ENCODE measurements around the gene ACE2.
"Not testable (repeated sequence)": the region's sequence is repeated elsewhere in the genome, so short reads cannot be mapped to it uniquely, and the experiment has no call there.

The ACE2 gene

DNA sequence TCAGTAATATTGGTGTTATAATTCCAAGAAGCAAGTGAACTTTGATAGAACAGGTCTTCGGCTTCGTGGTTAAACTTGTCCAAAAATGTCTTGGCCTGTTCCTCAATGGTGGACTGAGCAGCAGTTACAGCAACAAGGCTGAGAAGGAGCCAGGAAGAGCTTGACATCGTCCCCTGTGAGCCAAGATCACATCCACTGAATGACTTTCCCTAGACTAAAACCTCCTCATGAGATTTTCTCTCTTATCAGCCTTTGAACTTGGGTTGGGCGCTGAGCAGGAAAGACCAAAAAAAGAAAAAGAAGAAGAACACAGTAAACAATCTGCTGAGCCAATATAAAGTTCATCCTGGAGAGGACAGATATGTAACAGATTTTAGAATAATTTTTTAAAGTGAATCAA, at the start of gene ACE2:
Gene ACE2, minus strand, starts transcription at position 216 of the 400 bp plus-strand sequence. Its CDS starts 49 bp downstream, at position 167.
- H3K4me3 ChIP-seq (ENCODE audit: low read depth, low read length), result no peak within 1 kb of the TSS
- no peaks in the 10 kb centered on the region for H3K4me1 ChIP-seq (ENCODE audit: control insufficient read depth, insufficient read depth, low read length)
- no peaks in the 10 kb centered on the region for H3K9me3 ChIP-seq (ENCODE audit: control insufficient read depth, insufficient read depth, low read length)
- H3K36me3 ChIP-seq (ENCODE audit: control insufficient read depth, insufficient read depth, low read length), result no peaks in the 10 kb centered on the region
- H3K9ac ChIP-seq (ENCODE audit: low read depth, low read length), result no peak within 1 kb of the TSS
- H3K27me3 ChIP-seq (ENCODE audit: control insufficient read depth, insufficient read depth, low read length), result no peaks in the 10 kb centered on the region

GRCh38 chrX:15647510-15647909, 46.8 kb upstream of the ACE2 start:
- not testable (repeated sequence) for H3K36me3 ChIP-seq (ENCODE audit: control insufficient read depth, insufficient read depth, low read length); H3K4me1 ChIP-seq (ENCODE audit: control insufficient read depth, insufficient read depth, low read length); H3K4me3 ChIP-seq (ENCODE audit: low read depth, low read length); H3K9me3 ChIP-seq (ENCODE audit: control insufficient read depth, insufficient read depth, low read length); H3K27me3 ChIP-seq (ENCODE audit: control insufficient read depth, insufficient read depth, low read length); H3K9ac ChIP-seq (ENCODE audit: low read depth, low read length)

- peaks cover 3% of the 10 kb centered on the region for H3K4me1 ChIP-seq (ENCODE audit: control insufficient read depth, insufficient read depth, low read length)
- H3K9ac ChIP-seq (ENCODE audit: low read depth, low read length), result no peak overlapping the region
- no peaks in the 10 kb centered on the region for H3K36me3 ChIP-seq (ENCODE audit: control insufficient read depth, insufficient read depth, low read length)
- no peaks in the 10 kb centered on the region for H3K27me3 ChIP-seq (ENCODE audit: control insufficient read depth, insufficient read depth, low read length)
- no peaks in the 10 kb centered on the region for H3K9me3 ChIP-seq (ENCODE audit: control insufficient read depth, insufficient read depth, low read length)
- H3K4me3 ChIP-seq (ENCODE audit: low read depth, low read length), result no peak overlapping the region
Measured at GRCh38 chrX:15646543-15646942, 45.8 kb upstream of the ACE2 start.

DNA sequence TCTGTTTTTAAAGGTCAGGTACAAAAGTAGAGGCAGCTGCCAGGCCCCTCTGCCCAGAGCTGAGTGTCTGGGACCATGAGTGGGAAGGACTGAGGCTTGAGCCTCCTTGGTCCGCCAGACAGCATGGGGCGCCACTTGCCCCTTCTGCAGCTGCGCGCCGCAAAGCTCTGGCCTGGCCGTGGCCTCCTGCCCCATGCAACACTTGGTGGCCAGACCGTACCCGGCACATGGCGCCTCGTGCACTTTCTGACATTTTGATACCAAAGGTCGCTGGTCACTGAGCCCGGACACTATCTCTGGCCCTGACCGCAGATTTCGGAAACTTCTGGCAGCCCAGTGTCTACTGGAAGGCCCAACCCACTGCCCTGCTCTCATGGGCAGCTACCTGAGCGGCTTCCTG, 45.3 kb upstream of the ACE2 start:
- Histone ChIP-seq H3K9ac (ENCODE audit: low read depth, low read length) (no peak overlapping the region), H3K27me3 (ENCODE audit: control insufficient read depth, insufficient read depth, low read length) (no peaks in the 10 kb centered on the region), H3K9me3 (ENCODE audit: control insufficient read depth, insufficient read depth, low read length) (no peaks in the 10 kb centered on the region), H3K4me1 (ENCODE audit: control insufficient read depth, insufficient read depth, low read length) (peaks cover 3% of the 10 kb centered on the region), H3K36me3 (ENCODE audit: control insufficient read depth, insufficient read depth, low read length) (no peaks in the 10 kb centered on the region), H3K4me3 (ENCODE audit: low read depth, low read length) (no peak overlapping the region)

DNA sequence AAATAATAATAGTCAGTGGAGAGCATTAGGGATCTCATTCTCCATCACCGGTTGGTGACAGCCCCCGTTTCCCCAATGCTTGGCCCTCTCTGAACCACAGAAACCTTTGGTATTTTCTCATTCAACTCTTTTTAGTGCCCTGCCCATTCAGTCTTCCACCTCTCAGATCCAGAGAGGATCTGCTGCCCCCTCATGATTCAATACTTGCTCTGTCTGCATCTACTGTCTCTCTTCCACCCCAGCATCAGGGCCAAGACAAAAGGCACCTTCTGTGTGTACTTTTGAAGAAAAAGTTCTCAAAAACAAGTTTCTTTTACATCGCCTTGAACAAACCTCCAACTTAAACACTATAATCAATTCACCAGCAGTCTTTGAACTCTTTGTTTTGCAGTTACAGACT, 44.5 kb upstream of the ACE2 start:
- H3K27me3 ChIP-seq (ENCODE audit: control insufficient read depth, insufficient read depth, low read length), result no peaks in the 10 kb centered on the region
- H3K9ac ChIP-seq (ENCODE audit: low read depth, low read length), result no peak overlapping the region
- H3K4me3 ChIP-seq (ENCODE audit: low read depth, low read length), result no peak overlapping the region
- H3K9me3 ChIP-seq (ENCODE audit: control insufficient read depth, insufficient read depth, low read length), result no peaks in the 10 kb centered on the region
- peaks cover 3% of the 10 kb centered on the region for H3K4me1 ChIP-seq (ENCODE audit: control insufficient read depth, insufficient read depth, low read length)
- no peaks in the 10 kb centered on the region for H3K36me3 ChIP-seq (ENCODE audit: control insufficient read depth, insufficient read depth, low read length)

DNA sequence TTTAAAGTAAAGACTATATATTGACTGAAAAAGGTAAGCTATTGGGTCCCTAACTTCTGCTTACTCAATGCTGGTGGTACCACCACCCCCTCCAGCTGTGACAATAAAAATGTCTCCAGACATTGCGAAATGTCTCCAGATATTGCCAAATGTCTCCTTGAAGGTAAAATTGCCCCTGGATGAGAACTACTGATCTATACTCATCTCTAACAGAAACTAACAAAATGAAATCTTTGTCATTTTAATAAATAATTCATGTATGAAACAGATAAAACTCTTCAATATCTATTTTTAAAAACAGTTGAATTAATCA, 43.8 kb upstream of the ACE2 start:
- Histone ChIP-seq H3K9me3 (ENCODE audit: control insufficient read depth, insufficient read depth, low read length) (no peaks in the 10 kb centered on the region), H3K27me3 (ENCODE audit: control insufficient read depth, insufficient read depth, low read length) (no peaks in the 10 kb centered on the region), H3K9ac (ENCODE audit: low read depth, low read length) (no peak overlapping the region), H3K36me3 (ENCODE audit: control insufficient read depth, insufficient read depth, low read length) (no peaks in the 10 kb centered on the region), H3K4me1 (ENCODE audit: control insufficient read depth, insufficient read depth, low read length) (peaks cover 3% of the 10 kb centered on the region), H3K4me3 (ENCODE audit: low read depth, low read length) (no peak overlapping the region)

- Histone ChIP-seq H3K27me3 (ENCODE audit: control insufficient read depth, insufficient read depth, low read length) (no peaks in the 10 kb centered on the region), H3K9me3 (ENCODE audit: control insufficient read depth, insufficient read depth, low read length) (no peaks in the 10 kb centered on the region), H3K4me3 (ENCODE audit: low read depth, low read length) (no peak overlapping the region), H3K4me1 (ENCODE audit: control insufficient read depth, insufficient read depth, low read length) (peaks cover 3% of the 10 kb centered on the region), H3K9ac (ENCODE audit: low read depth, low read length) (no peak overlapping the region), H3K36me3 (ENCODE audit: control insufficient read depth, insufficient read depth, low read length) (no peaks in the 10 kb centered on the region)
Measured at GRCh38 chrX:15643786-15644559, 43.2 kb upstream of the ACE2 start.

DNA sequence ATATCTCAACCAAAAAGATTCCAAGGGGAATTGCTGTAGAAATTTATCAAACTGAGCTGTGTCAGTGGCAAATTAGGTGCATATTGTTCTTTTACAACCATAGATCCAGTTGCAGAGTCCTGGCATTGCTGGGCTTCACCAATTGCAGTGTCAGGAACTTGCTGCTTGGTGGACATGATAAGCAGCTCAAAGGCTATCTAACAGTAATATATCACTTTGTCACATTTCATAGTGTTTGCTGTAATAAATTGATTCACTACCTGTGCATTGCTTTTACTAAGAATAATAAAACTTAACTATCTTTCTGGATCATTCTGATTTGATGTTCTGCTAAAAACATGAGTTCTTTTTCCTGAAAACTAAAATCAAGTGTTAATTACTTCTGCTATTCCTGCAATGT, 30.9 kb upstream of the ACE2 start:
- H3K27me3 ChIP-seq (ENCODE audit: control insufficient read depth, insufficient read depth, low read length), result no peaks in the 10 kb centered on the region
- H3K36me3 ChIP-seq (ENCODE audit: control insufficient read depth, insufficient read depth, low read length), result no peaks in the 10 kb centered on the region
- H3K9ac ChIP-seq (ENCODE audit: low read depth, low read length), result no peak overlapping the region
- no peaks in the 10 kb centered on the region for H3K9me3 ChIP-seq (ENCODE audit: control insufficient read depth, insufficient read depth, low read length)
- no peaks in the 10 kb centered on the region for H3K4me1 ChIP-seq (ENCODE audit: control insufficient read depth, insufficient read depth, low read length)
- H3K4me3 ChIP-seq (ENCODE audit: low read depth, low read length), result no peak overlapping the region

DNA sequence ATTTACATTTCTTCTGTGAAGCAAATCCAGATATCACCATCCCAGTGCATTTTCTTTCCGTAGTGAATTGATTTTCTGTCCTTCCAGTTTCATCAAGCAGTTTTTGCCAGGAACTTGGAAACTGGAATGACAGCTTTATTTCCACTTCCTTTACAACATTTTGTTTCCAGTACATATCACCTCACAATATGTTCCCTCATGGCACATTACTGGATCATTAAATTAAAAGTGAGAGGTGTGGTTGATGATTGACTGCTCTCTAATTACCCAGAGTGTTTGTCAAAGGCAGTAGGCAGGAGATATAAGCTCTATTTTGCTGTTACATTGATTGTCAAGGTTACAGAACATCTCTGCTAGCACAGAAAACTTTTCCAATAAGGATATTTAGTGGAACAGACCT, 22.3 kb upstream of the ACE2 start:
- no peak overlapping the region for H3K4me3 ChIP-seq (ENCODE audit: low read depth, low read length)
- H3K27me3 ChIP-seq (ENCODE audit: control insufficient read depth, insufficient read depth, low read length), result no peaks in the 10 kb centered on the region
- H3K4me1 ChIP-seq (ENCODE audit: control insufficient read depth, insufficient read depth, low read length), result no peaks in the 10 kb centered on the region
- H3K9me3 ChIP-seq (ENCODE audit: control insufficient read depth, insufficient read depth, low read length), result no peaks in the 10 kb centered on the region
- no peak overlapping the region for H3K9ac ChIP-seq (ENCODE audit: low read depth, low read length)
- no peaks in the 10 kb centered on the region for H3K36me3 ChIP-seq (ENCODE audit: control insufficient read depth, insufficient read depth, low read length)

DNA sequence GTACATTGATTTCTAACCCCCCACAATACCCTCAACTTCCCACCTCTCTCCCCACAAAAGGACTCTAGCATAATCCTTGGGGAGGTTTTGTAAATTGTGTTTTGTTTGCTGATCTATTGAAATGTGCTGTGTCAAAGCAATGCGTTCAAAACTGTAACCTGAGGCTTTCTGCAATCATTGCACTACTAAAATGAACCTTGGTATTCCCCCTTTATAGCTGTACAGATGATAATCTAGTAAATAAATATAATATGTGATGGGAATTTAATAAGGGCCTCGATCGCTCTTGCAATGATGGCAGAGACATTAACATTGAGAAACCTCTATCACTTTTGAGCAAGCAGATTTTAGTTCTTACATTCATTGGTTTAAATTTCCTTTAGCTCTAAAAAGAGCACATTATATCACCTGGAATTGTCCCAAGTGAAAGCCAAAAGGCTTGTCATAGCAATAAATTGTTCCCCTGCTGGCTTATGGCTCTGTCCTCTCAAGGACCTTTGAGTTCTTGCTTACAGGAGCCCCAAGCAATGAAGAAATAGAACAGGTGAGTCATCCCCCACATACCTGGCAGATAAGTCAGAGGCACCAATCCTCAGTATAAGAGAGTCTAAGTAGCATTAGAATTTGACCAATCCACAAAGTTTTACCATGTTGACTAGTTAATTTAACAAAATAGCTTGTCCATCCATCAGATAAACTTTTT, 18.4 kb upstream of the ACE2 start:
- Histone ChIP-seq H3K36me3 (ENCODE audit: control insufficient read depth, insufficient read depth, low read length) (no peaks in the 10 kb centered on the region), H3K9ac (ENCODE audit: low read depth, low read length) (no peak overlapping the region), H3K27me3 (ENCODE audit: control insufficient read depth, insufficient read depth, low read length) (no peaks in the 10 kb centered on the region), H3K4me3 (ENCODE audit: low read depth, low read length) (no peak overlapping the region), H3K4me1 (ENCODE audit: control insufficient read depth, insufficient read depth, low read length) (no peaks in the 10 kb centered on the region), H3K9me3 (ENCODE audit: control insufficient read depth, insufficient read depth, low read length) (no peaks in the 10 kb centered on the region)

- Histone ChIP-seq H3K4me3 (ENCODE audit: low read depth, low read length) (no peak overlapping the region), H3K27me3 (ENCODE audit: control insufficient read depth, insufficient read depth, low read length) (no peaks in the 10 kb centered on the region), H3K9me3 (ENCODE audit: control insufficient read depth, insufficient read depth, low read length) (no peaks in the 10 kb centered on the region), H3K4me1 (ENCODE audit: control insufficient read depth, insufficient read depth, low read length) (no peaks in the 10 kb centered on the region), H3K36me3 (ENCODE audit: control insufficient read depth, insufficient read depth, low read length) (no peaks in the 10 kb centered on the region), H3K9ac (ENCODE audit: low read depth, low read length) (no peak overlapping the region)
Measured at GRCh38 chrX:15617111-15617510, 16.4 kb upstream of the ACE2 start.

GRCh38 chrX:15616531-15616930, 15.8 kb upstream of the ACE2 start:
- Histone ChIP-seq H3K36me3 (ENCODE audit: control insufficient read depth, insufficient read depth, low read length) (no peaks in the 10 kb centered on the region), H3K4me1 (ENCODE audit: control insufficient read depth, insufficient read depth, low read length) (no peaks in the 10 kb centered on the region), H3K9me3 (ENCODE audit: control insufficient read depth, insufficient read depth, low read length) (no peaks in the 10 kb centered on the region), H3K4me3 (ENCODE audit: low read depth, low read length) (no peak overlapping the region), H3K27me3 (ENCODE audit: control insufficient read depth, insufficient read depth, low read length) (no peaks in the 10 kb centered on the region), H3K9ac (ENCODE audit: low read depth, low read length) (no peak overlapping the region)

Data from iPS-15b (cell line).